Activated CD4-positive, alpha-beta T cell treated with anti-CD3 and anti-CD28 coated beads for 48 hours (primary cell): Measurements from ENCODE around the gene TBCCD1.
"Not testable (repeated sequence)": the region's sequence is repeated elsewhere in the genome, so short reads cannot be mapped to it uniquely, and the experiment has no call there.

ENCODE experiments used
- DNase-seq: peaks from one replicate; pipeline ENCODE4 v3.0.0-alpha.2; 2020

Gene TBCCD1

DNA sequence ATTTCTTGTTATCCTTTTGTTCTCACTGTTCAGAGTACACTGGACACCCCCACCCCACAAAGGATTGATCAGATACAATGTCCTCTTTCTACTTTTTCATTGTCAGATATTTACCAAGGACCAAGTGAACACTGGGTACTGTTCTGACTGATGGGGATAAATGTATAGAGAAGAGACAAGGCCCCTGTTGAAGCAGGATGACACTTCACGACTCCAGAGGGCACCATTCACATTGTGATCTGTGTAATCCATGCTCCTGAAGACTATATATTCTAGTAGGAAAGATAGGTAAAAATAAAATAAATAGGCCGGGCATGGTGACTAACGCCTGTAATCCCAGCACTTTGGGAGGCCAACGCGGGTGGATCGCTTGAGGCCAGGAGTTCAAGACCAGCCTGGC lies 15.8 kb downstream of the TBCCD1 start:
- DNase-seq, result no peak

DNA sequence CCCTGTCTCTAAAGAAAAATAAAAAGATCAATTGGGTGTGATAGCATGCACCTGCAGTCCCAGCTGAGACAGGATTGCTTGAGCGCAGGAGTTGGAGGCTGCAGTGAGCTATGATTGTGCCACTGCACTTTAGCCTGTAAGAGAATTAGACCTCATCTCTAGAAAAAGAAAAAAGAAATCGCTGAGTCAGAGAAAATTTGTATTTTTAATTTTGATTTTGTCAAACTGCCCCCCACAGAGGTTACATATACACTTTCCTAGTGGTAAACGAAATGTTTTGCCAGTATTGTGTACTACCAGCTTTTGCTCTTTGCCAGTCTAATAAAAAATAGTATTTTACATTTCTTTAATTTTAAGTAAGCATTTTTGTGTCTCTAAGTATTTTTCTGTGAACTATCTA lies 17.6 kb downstream of the TBCCD1 start:
- no peak for DNase-seq

DNA sequence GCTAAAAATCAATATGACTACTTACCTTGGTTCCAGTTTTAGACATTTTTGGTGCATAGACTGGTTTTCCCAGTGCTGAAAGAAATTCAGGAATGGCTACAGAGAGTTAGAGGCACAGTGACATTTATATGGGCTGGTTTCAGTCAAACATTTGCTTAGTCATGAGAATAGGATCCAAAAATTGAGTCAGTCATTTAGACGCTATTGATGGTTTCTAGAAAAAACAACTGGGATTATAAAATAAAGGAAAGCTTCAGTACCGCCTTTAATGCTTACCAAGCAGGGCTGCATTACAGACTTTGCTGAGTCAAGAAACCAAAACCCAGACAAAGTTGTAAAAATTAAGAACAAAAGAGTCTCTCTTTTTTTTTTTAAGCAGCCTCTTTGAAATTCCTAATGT lies 22.9 kb downstream of the TBCCD1 start, which contains the start of gene CRYGS:
Gene CRYGS, minus strand, starts transcription at position 100 of the 400 bp plus-strand sequence. Its CDS starts 54 bp downstream, at position 46.
- no peak for DNase-seq

DNA sequence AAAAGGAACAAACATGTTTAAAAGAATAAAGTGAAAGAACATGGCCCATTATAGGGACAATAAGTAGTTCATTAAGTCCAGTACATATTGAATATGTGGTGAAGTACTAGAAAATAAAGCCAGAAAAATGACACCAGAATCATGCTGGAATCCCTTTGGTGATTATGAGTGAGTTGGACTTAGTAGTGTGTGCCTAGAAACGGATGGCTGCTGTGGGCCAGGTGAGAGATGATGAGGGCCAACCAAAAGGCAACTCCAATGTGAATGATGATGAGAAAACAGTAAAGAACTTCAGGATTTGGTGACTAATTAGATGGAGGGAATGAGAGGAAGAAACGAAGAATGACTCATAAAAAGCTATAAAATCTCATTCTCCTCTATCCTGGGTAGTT lies 26.3 kb downstream of the TBCCD1 start:
- DNase-seq, result no peak

DNA sequence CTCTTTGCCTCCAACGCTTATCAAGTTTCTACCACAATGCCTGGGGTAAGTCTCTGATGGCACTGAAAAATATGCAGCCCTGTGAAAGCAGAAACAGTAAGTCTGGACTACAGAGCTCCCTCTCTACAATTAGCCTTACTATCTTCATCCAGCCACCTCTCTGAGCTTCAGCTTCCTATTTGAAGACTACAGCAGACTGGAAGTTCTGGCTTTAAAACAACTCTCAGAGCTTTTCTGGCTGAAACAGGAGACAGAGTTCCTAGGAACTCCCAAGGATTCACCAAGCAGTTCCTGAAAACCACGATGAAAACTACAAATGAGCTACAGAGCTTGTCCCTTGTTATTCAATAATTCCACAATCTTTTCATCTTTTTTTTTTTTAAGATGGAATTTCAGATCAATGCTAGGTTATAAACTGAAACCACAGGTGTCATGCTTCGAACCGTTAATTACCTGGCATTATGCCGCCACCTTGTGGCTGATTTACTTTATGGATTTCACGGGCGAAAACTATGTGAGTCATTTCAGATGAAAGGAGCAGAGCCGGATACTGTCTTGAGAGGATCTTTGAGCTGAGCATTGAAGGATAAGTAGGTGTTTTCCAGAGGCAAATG lies 26.8 kb downstream of the TBCCD1 start:
- DNase-seq, result peak; percentile 89

DNA sequence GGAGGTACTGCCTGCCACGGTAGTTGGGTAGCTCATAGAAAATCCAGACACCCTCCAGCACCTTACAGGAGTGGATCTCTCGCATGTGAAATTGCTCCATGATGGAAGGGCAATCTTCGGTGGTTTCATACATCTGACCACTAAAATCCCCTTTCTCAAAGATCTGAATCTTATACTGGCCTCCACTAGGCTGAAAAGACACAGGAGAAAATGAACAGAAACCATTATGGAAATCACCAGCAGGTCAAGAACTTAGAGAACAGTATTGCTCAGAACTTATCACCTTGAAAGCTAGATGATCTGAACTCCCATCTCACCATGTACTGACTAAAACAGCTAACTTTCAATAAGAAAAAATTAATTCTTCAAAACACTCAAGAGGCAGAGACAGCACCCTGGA lies 28.4 kb downstream of the TBCCD1 start:
- no peak for DNase-seq

DNA sequence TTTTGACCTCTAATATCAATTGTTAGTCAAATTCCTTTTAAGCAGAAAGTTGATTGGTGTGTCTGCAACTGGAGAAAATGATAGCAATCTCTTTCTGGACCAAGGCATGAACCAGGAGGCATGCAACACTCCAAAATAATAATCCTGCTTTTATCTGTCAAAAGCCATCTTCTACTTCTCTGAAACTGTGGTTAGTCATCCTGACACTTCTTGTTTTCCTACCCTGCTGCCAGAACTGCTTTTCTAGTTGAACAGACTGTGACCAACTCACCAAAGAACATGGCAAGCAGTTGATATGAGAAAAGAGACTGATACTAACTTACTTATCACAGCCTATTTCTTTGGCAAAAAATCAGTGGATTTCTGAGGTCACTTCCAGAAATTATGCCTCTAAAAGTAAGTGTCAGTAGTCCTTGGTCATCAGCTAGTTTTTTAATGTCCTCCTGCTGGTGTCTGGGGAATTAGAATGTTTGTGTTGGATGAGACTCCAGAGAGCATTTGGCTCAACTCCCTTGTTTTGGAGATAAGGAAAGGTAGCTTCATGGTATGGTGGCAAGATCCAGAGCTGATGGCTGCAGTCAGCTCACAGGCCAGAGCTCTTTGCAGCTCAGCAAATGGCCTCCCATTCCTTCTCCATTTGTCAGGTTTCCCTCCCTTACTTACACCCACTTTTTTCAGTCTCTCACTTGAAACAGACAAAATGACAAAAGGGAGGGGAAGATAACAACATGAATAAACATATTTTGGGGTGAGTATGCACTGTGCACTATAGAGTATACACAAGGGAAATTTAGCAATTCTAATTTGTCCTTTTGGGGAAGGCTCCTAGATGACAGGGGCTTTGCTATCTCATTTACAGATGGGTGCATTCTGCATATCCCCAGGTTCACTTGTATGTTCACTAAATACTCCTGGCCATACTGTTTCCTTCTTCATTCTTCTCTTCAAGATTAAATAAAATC lies 30.0 kb downstream of the TBCCD1 start:
- DNase-seq, result no peak

DNA sequence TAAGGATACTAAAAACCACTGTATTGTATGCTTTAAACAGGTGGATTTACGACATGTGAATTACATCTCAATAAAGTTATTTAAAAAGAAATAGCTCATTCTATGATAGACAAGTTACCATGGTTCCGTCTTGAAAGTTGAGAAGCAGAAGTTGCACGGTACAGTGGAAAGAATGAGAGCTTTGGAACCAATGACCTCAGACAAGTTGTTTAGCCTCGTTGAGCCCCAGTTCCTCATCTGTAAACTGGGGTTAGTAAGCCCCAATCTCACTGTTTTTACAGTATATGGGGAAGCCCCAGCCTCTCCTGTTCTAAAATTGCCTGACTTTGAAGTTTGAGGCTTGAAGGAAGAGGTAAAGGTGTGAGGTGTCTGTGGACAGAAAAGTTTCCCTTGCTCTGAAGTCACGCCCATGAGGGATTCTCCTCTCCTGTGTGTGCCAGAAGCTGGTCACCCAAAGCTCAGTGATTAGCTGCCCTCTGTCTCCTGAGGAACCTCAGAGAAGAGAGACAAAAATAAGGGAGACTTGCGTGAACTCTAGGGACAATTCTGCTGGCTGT lies 32.9 kb downstream of the TBCCD1 start:
- peak; percentile 68 for DNase-seq

DNA sequence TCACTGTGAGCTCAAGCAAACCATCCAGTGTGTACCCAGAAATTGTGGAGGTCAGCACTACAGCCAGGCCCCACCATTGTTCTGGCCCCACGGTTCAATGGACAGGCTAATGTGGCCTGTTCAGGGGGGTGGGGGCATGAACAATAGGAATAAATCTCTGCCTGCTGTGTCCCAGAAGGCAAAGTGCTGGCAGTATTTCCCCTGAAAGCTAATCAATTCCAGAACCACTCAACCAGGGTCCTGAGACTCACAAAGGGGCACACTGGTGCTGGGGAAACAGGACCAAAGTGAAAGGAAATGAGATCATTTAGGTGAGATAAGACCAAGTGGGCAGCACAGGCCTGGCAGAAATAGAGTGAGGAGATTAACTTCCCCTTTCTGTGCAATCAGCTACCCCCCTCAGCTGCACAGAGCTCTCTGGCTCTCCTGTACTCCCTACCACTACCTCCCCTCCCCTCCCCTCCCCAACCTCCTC lies 34.5 kb downstream of the TBCCD1 start:
- no peak for DNase-seq

DNA sequence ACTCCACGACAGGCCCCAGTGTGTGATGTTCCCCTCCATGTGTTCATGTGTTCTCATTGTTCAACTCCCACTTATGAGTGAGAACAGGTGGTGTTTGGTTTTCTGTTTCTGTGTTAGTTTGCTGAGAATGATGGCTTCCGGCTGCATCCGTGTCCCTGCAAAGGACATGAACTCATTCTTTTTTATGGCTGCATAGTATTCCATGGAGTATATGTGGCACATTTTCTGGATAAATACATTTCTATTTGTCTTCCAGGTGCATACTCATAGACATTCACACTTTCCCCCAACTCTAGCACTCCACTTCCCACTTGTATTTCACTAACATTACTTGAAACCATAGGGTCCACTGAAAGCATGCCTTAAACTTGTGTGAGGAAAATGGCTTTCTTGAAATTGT lies 35.4 kb downstream of the TBCCD1 start:
- DNase-seq, result not testable (repeated sequence)

DNA sequence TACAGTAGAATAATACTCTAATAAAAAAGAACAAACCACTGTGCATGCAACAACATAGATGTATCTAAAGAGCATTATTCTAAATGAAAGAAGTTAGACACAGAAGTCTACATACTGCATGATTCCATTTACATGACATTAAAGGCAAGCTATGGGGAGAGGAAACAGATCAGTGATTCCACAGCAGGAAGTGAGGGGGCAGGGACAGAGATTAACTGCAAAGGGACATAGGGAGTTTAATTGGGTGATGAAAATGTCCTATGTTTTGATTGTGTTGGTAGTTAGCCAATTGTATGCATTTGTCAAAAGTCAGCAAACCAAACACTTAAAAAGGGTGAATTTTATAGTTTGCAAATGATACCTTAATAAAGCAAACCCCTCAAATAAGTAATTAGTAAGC lies 36.7 kb downstream of the TBCCD1 start:
- DNase-seq, result no peak

DNA sequence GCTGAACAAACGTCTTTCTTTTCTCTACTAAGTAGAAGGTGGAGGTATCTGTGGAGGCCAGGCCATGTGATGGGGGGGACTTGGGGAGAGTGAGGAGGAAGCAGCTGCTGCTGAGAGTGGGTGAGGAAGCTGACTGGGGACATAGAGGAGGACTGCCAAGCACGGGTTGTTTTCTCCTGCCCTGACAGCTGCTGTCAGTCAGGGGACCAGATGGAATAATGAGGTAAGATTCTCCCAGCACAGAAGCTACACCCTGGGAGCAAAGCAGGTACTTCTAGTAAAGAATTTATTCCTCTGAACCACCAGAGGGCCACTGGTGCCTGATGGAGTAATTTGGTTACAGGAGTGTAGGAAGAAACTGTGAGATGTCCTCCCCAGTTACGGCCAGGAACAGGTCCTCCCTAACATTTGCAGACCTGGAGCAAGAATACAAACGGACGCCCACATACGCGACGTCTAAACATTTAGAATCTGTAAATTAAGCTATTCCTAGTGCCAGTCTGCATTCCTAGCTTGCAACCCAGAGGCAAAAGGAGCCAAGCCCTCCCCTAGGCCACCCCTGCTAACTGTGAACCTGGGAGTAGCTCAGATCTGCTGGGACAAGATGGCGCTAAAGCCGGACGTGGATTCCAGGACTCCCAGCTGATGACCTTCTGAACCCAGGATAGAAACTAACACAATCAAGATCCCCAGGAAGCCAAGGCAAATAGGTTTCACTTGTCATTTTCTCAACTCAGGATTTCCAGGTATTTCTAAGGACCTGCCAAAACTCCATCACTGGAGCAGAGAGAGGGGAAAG lies 37.7 kb downstream of the TBCCD1 start:
- no peak for DNase-seq

DNA sequence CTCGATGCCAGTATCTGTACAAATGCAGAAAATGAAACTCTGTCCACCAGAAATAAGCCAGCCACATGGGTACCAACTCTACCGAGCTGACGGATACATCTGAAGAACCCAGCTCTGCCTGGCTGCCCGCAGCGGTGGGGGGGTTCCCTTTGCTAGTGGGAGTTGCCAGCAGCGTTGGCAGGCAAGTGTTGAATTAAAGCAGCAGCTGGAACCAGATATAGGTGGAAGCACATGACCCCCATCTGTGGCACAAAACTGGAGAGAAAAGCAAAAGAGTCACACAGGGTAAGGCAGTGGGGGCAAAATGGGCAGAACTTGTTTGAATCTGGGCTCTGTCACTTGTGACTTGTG lies 40.9 kb downstream of the TBCCD1 start:
- no peak for DNase-seq

DNA sequence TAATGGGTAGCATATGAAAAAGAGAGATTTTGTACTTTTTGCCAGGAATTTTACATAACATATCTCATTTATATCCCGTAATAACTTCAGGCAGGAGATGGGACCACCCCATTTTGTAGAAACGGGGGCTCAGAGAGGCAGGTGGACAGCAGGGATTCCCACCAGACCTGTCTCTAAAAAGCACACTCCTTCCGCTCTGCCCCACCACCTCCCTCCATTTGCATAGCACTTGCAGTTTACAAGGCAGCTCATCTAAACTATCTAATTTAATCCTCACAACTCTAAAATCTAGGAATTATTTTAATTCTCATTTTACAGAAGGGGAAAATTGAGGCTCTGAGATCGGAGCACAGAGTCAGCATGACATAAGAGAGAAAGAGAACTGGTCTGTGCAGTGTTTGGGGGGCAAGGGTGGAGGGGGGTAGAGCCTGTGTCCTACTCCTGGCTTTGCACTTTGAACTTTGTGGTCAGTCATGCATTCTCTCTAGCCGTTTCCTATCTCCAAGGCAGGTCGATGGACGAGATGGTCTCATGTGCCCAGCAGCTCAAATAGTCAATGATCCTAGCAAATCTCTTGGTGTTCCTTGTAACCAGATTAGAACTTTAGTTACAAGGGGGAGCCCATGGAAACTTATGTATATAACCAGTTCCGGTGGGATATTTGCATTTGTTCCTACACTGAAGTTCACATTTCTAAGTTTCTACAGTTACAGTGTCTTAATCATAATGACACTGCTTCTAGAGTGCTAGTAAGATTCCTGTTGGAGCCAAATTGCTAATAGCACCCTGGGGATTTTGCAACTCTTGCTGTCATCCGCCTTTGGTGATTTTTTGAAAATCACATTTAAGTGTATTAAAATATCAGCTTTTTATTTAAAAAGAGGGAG lies 41.5 kb downstream of the TBCCD1 start:
- DNase-seq, result no peak

DNA sequence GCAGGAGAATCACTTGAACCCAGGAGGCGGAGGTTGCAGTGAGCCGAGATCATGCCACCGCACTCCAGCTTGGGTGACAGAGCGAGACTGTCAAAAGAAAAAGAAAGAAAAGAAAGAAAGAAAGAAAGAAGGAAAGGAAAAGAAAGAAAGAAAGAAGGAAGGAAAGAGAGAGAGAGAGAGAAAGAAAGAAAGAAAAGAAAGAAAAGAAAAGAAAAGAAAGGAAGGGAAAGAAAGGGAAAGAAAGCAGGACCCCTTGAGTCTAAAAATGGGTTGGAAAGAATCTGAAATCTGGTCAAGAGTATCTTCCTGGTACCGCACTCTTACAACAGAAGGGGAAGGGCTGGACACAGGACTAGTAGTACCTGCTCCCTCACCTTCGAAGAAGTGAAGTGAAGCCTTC lies 42.5 kb downstream of the TBCCD1 start:
- no peak for DNase-seq

DNA sequence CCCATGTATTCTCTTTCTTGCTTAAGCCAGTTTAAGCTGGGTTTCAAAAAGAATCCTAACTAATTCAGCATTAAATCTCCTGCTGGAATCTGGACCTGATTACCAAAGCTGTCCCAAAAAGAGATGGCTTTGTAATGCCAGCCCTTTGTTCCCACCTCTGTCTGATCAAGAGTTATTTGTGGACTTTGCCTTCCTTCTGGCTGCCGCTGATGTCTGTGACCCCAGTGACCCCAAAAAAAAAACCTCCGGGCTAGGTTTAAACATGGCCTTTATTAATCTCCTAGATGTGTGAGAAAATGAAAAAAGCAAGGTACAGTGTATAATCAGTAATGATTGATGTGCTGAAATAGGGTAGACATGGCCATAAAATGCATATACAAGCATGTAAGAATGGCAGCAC lies 43.7 kb downstream of the TBCCD1 start:
- no peak for DNase-seq

DNA sequence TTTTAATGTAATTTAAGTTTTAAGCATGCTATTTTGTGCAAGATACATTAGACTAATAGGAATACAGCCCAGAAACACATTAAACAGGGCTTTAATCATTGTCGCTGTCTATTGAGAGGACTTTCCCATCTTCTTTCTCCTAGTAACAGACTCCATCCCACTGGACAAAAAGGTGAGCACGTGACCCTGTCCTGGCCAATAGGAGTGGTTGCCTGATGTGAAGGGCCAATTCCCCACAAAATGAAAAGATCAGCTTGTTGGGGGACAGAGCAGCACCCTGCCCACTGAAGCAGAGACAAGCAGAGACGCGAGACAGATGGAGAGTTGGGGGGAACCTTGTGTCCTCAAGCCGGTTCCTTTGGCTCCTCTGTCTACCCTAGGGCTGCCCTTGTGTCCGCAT lies 44.1 kb downstream of the TBCCD1 start:
- no peak for DNase-seq

DNA sequence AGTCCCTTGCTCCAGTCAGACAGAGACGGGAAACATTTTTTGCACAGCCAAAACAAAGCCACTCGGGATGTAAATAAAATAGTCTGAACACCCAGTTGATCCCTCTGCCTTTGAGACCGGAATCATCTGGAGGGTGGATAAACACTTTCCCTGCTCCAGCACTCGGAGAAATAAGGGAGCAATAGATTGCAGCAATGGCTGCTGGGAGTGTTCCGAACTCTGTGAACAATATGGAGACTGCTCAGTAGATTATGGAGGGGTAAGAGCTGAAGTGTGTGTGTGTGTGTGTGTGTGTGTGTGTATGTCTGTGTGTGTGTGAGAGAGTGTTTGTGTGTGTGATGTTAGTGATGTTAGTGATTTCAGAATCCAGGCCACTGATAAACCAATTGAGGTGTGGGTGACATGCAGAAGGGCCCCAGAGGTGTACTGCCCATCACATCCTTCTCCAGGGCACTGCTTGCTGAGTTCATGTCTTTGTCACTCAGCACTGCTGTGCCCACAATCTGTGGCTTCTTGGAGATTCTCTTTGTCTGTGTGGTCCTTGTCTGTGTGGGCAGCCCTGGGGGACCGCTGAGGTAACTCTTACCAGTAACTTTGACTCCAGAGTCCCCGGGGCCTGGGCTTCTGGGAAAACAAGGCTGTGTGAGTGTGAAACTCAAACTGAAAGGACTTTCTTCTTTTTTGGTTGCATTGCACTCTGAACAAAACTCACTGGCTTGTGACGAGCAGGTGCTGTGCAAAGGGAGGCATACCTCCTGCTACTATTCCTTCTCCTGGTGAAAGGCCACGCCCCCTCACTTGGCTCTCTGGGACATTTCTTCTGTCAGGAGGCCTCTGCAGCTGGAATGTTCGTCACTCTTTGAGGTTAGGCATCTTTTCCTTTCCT lies 45.9 kb downstream of the TBCCD1 start:
- DNase-seq, result peak; percentile 74

DNA sequence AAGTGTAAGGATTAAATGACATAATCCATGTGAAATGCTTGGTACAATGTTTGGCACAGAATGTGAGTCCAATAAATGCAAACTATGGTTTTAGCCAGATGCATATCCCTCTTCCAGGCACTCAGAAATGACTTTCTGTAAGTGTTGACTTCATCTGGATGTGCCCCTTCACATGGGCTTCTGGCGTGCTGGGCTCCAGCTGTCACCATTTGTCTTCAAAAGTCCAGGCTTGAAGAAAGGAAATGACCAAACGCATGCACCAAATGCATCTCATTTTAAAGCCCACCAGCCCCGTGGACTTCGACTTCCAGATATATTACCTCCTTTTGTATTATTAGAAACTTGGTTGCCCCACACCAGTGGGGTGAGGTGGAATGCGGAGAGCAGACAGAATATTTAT lies 46.7 kb downstream of the TBCCD1 start:
- DNase-seq, result no peak

DNA sequence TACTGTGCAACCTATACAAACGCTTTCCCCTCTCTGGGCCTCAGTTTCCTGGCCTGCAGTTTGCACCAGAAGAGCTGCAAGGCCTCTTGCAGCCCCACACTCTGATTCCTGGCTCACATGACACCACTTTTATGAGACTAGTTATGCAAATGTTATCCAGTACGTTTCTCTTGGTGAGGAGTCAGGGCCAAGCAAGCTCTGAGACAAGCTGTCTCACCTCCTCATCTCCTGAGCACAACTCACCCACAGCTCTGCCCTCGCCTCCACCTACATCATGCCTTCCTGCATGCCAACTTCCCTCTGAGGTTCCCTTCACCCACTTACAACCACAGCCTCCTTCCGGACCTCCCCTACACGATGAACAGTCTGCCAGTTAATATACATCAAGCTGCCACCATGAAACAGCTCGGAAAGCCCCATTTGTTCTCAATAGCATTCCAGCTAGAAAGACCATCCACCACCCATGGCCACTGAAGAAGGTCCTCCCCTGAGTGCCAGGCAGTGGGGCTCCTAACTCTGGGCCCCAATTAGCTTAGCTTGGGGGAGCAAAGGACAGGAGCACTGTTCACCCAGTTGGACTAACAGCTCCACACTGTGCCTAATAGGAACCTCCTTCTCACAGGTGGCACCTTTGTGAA lies 48.0 kb downstream of the TBCCD1 start:
- peak; percentile 68 for DNase-seq
